Measurements from ENCODE around the gene EIF1. TPM values are rescaled to one million over a fixed set of nuclear protein-coding genes. Genes with fewer than 3 reads are reported as not detected.

EIF1 gene
- total and polyA plus RNA-seq, 2 of the 8 experiments (the other 6 are each of a cell fraction or from before 2014, with no cell fraction given) = 175 to 539 TPM

DNA sequence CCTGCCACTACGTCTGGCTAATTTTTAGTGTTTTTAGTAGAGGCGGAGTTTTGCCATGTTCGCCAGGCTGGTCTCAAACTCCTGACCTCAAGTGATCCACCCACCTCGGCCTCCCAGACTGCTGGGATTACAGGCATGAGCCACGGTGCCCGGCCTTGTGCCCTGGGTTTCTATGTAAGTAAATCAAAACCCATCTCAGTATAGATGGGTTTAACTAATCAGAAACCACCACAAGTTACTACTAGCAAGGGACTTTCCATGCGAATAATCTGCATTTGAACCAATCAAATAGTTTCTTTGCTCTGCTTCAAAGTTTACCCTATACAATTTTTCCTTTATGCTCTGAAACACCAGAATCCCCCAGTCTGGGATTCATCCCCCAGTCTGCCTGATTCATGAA is 16.5 kb upstream of the EIF1 start:
- no peak overlapping the region for H3K18ac ChIP-seq (ENCODE audit: extremely low read depth, low read length)
- H3K9ac ChIP-seq (replicated peaks in 1 of 4; ENCODE audit: extremely low read depth in 1 of 4, low read depth in 3 of 4, low read length in 3 of 4) = no peak overlapping the region
- H4K8ac ChIP-seq (ENCODE audit: extremely low read depth, insufficient read depth, low read length) = no peak overlapping the region
- H3K4ac ChIP-seq (replicated peaks; ENCODE audit: insufficient read length, low read depth, low read length) = no peak overlapping the region
- no peak for FAIRE-seq
- H2BK12ac ChIP-seq (ENCODE audit: low read depth, low read length) = no peak overlapping the region
- H3K27ac ChIP-seq (ENCODE audit: low read depth, low read length) = no peak overlapping the region
- no peak overlapping the region for H2BK15ac ChIP-seq (ENCODE audit: low read length)
- no peak for TF ChIP-seq BACH1 (IDR thresholded peaks at IDR 0.05; ENCODE audit: low read length)
- TF ChIP-seq RXRA (IDR thresholded peaks at IDR 0.05; ENCODE audit: insufficient read depth, low read depth, low read length) = no peak
- no peak for TF ChIP-seq CEBPB (IDR thresholded peaks at IDR 0.05; ENCODE audit: low read depth, low read length)
- TF ChIP-seq POLR2A (IDR thresholded peaks at IDR 0.05; ENCODE audit: control extremely low read depth in 1 of 2, low read depth in 2 of 2, low read length in 2 of 2) = no peak
- no peaks in the 10 kb centered on the region for H3K27me3 ChIP-seq (replicated peaks in 1 of 4; ENCODE audit: control insufficient read depth in 3 of 4, extremely low read depth in 1 of 4, insufficient read depth in 3 of 4, low read length in 3 of 4)
- H3K56ac ChIP-seq (replicated peaks; ENCODE audit: insufficient read length, low read depth, low read length) = no peak overlapping the region
- no peaks in the 10 kb centered on the region; a peak in 1 of 4 replicates for H3K9me3 ChIP-seq (ENCODE audit: insufficient read depth in 2 of 2, low read depth in 1 of 2, low read length in 1 of 2)
- H3K79me2 ChIP-seq (ENCODE audit: control insufficient read depth in 1 of 2, insufficient read depth in 2 of 2, low read length in 2 of 2) = no peaks in the 10 kb centered on the region
- no peak overlapping the region for H2BK20ac ChIP-seq (ENCODE audit: low read length)
- DNase-seq (ENCODE audit: low read depth in 1 of 2, low spot score in 2 of 2) = no peak
- H2BK5ac ChIP-seq (ENCODE audit: low read depth, low read length) = no peak overlapping the region
- no peak overlapping the region for H4K91ac ChIP-seq (replicated peaks; ENCODE audit: insufficient read length, low read length)
- no peak overlapping the region for H3K4me2 ChIP-seq (ENCODE audit: insufficient read depth in 1 of 2, low read depth in 2 of 2, low read length in 2 of 2)
- no peaks in the 10 kb centered on the region for H3K79me1 ChIP-seq (ENCODE audit: low read depth, low read length)
- no peak overlapping the region for H4K5ac ChIP-seq (ENCODE audit: insufficient read length, low read depth, low read length)
- peaks cover 2 to 17% (median 6%) of the 10 kb centered on the region in 4 experiments for H3K4me1 ChIP-seq (replicated peaks in 1 of 4; ENCODE audit: control insufficient read depth in 3 of 4, insufficient read depth in 4 of 4, low read length in 3 of 4)
- no peak overlapping the region for H2AK5ac ChIP-seq (ENCODE audit: low read depth, low read length)
- H4K20me1 ChIP-seq (replicated peaks in 1 of 2; ENCODE audit: control insufficient read depth in 1 of 2, insufficient read depth in 2 of 2, low read length in 2 of 2) = no peaks in the 10 kb centered on the region
- no peak overlapping the region for H3K14ac ChIP-seq (ENCODE audit: insufficient read length)
- ChIA-PET POLR2A (ENCODE audit: partially characterized antibody) (interaction anchor here (3.2 kb wide), 1 partner anchor 17 kb away, joined by 24 read pairs; the partner anchor contains the start of gene EIF1), CTCF (ENCODE audit: partially characterized antibody) (interaction anchor here (0.6 to 1.4 kb wide), 2 partner anchors 24 to 769 kb away, joined by 3 read pairs; no protein-coding TSS in a partner anchor)
- no peaks in the 10 kb centered on the region for H3K23me2 ChIP-seq (ENCODE audit: low read depth, low read length)
- no peak overlapping the region for H2AFZ ChIP-seq (ENCODE audit: low read length)
- H3K23ac ChIP-seq (ENCODE audit: insufficient read length) = no peak overlapping the region
- WGBS, 2 experiments (ENCODE audit: extremely low coverage in 1 of 2, insufficient coverage in 1 of 2, insufficient read length in 1 of 2, insufficient replicate concordance in 2 of 2, low coverage in 1 of 2, low lambda C conversion rate in 2 of 2, missing lambda C conversion rate in 1 of 2) = 93% methylated on average over 7 of the region's 7 CpGs; no CpG with 5 or more reads in 1 of the 2 experiments
- H3K36me3 ChIP-seq (ENCODE audit: control insufficient read depth in 2 of 4, insufficient read depth in 4 of 4, low read length in 3 of 4) = no peaks in the 10 kb centered on the region
- no peak overlapping the region for H3K4me3 ChIP-seq (ENCODE audit: extremely low read depth in 1 of 4, insufficient read depth in 2 of 4, low read depth in 3 of 4, low read length in 4 of 4)
- H2BK120ac ChIP-seq (replicated peaks; ENCODE audit: low read depth, low read length) = no peak overlapping the region
